NCI-H128 (cell line): ENCODE measurements around the gene PPM1L.
"Not testable (repeated sequence)": the region's sequence is repeated elsewhere in the genome, so short reads cannot be mapped to it uniquely, and the experiment has no call there.

Source experiments
- DNase-seq: peaks from one replicate; lab custom pipeline; 2025; ENCODE audit not compliant: unreplicated experiment; lab: John Stamatoyannopoulos, UW

The PPM1L gene

DNA sequence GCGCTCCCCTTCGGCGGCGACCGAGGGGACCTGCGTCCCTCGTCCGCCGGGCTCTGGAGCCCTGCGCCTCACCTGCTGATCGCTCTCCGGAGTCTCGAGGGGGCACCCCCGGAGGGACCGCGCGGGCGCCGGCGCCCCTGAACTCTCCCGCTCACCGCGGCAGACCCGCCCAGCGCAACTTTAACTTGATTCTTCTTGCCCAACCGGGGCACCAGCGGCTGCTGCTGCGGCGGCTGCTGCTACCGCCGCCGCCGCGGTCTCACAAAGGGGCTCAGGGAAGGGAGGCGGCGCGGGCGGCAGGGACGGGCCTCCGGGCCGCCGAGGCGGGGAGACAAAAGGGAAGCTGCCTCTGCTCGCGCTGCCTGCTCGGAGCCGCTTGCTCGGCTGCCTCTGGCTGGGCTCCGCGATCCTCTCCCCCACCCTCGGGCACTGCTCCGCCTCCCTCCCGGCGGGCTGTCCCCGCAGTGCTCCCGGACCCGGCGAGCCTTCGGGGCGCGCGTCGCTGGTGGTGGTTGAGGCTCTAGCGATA is at the start of gene PPM1L:
Gene PPM1L, plus strand, starts transcription at position 456 of the 529 bp plus-strand sequence.
- peak; percentile 52 for DNase-seq

DNA sequence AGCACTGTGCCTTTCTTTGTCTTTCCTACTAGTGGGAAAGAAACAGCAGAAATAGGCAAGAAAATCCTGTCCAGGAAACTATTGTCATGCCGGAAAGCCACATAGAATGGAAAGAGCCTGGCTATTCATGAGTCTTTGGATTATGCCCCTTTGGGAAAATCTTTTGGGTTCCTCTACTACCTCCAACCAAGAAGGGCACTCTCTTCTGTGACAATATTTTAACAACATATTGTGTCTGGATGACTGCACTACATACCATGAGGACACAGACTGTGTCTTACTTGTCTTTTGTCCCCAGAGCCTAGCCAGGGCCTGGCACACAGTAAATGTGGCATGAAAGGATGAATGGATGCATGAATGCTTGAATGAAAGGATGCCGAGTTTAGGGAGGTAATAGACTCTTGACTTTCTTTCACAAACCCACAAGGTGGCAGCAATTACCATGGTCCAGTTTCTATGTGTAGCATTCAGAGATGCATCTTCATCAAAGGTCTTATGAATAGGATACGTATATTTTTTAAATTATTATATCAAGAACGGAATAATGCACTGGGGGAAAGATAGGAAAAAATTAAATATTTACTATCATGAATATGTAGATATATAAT is 48.7 kb upstream of the PPM1L start:
- peak; percentile 36 for DNase-seq

DNA sequence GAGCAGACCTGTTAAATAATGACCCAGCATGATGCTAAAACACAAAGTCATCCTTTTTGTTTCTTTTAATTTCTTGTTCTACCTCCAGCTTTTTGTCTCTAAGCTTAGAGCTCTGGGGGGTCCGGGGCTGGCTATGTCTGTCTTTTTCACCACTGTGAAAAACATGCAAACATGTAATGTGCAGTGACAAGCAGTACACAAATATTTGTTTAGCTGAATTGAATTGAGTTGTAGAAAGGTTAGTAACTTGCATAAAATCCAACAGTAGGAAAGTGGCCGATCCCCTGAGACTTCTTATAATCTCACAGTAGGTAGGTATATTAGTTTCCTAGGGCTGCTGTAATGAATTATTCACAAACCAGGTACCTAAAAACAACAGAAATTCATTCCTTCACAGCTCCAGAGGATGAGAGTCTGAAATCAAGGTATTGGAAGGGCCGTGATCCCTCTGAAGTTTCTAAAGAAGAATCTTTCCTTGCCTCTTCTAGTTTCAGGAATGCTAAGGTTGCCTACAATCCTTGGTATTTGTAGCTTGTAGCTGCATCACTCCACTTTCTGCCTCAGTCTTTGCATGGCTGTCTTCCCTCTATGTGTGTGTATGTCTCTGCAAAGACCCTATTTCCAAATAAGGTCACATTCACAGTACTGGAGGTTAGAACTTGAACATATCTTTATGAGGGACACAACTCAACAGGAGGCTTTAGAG is 46.4 kb upstream of the PPM1L start:
- DNase-seq = no peak

DNA sequence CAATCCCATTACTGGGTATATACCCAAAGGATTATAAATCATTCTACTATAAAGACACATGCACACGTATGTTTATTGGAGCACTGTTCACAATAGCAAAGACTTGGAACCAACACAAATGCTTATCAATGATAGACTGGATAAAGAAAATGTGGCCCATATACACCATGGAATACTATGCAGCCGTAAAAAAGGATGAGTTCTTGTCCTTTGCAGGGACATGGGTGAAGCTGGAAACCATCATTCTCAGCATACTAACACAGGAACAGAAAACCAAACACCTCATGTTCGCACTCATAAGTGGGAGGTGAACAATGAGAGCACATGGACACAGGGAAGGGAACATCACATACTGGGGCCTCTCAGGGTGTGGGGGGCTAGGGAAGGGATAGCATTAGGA is 42.9 kb upstream of the PPM1L start:
- DNase-seq = not testable (repeated sequence)

DNA sequence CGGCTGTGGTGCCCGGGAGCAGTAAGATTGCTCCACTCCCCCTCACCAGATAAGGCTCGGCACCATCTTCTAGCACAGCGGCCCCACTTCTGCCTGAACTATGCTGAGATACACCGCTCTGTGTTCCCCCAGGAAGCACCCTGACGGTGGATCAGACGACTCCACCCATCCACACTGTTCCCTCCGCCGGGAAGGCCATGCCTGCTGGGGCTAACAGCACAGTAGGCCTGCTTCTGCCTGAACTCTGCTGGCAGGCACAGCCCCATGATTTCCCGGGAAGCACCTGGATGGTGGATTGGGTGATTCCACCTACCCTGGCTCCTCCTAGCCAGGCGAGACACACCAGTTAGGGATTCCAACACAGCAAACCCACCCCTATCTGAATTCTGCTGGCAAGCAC is 36.3 kb upstream of the PPM1L start:
- DNase-seq = no peak

DNA sequence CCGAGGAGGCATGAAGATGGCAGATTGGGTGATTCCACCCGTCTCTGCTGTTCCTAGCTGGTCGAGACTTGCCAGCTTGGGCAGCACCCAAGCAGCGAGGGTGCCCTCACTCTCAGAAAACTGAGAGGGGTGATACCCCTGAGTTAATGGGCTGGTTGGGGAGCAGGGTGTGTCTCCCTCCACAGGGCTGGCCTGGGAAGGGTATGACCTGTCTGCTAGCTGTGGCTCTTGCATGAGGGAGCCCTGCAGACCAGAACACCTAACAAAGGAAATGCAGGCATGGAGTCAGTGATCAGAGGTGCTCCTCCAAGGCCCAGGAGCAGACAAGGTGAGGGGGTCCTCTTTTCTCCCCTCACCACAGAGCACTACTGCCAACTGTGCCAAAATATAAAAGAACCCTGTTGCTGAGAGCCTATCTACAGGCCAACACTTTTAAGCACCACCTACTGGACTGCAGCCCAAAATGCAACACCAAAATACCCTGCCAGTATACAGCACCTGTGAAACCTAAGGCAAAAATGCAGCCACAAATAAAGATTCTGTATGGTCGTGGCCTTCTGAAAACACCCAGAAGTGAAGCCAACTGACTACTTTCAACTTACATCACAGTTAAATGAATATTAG is 35.8 kb upstream of the PPM1L start:
- no peak for DNase-seq

DNA sequence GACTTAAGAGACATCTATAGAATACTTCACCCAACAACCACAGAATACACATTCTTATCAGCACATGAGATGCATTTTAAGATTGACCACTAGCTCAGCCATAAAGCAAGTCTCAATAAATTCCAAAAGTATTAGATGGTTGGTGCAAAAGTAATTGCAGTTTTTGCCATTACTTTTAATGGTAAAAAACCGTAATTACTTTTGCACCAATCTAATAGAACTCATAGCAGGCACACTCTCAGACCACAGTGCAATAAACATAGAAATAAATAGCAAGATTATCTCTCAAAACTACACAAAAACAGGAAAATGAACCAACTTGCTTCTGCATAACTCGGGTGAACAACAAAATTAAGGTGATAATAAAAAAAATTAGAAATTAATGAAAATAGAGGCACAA is 33.7 kb upstream of the PPM1L start:
- DNase-seq = no peak

DNA sequence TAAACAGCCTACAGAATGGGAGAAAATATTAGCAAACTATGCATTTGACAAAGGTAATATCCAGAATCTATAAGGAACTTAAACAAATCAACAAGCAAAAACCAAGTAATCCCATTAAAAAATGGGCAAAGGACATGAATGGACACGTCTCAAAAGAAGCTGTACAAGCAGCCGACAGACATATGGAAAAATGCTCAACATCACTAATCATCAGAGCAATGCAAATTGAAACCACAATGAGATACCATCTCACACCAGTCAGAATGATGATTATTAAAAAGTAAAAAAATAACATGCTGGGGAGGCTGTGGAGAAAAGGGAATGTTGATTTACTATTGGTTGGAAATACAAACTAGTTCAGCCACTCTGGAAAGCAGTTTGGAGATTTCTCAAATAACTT is 30.7 kb upstream of the PPM1L start:
- DNase-seq = no peak

DNA sequence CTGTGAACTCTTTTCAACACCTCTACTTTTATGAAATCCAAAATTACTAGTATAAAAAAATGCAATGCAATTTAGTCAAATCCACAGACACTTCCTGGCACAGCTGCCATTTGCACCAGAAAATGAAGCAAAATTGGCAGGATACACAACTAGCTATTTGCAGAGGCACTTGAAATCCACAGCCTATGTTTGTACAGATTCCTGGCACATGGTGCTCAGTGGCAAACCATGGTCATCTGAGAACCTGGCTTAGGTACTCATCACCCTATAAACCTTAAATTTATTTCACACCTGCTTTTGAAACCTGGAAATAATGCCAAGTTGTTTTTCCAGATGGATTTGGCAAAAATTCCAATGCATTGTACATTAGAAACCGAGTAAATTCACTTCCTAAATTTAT is 20.2 kb upstream of the PPM1L start:
- no peak for DNase-seq

DNA sequence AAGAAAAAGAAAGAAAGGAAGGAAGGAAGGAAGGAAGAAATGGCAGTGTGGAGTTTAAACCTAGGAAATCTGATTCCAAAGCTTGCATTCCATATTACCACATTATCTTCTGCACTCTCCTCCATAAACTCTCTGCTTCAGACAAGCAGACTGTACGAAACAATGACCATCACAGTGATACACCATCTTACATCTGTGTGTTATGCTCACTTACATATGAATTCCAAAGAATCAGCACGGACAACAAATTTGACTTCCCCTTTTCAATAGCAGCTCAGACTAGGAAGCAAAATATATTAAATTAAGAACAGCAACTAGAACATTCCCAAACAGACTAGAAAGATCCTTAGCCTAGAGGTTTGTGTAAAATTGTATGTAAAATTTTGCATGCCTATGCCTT is 18.0 kb upstream of the PPM1L start:
- DNase-seq = no peak

DNA sequence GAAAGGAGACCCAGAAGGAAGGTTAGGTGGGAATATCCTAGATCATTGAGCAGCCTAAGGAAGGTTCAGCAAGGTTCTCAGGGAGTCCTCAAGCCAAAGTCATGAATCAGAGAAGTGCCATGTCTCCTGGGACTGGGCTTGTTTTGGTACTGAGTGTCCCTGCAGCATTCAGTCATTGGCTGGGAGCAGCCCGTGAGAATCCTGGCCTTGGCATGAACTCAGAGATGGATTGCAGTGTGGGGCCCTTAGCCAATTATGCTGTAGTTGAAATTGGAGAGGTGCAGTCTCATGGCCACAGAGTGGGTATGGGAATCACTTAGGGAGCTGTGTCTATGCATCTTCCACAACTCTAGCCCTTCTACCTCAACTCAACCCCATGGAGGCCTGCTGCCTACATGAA is 17.0 kb upstream of the PPM1L start:
- DNase-seq = no peak

DNA sequence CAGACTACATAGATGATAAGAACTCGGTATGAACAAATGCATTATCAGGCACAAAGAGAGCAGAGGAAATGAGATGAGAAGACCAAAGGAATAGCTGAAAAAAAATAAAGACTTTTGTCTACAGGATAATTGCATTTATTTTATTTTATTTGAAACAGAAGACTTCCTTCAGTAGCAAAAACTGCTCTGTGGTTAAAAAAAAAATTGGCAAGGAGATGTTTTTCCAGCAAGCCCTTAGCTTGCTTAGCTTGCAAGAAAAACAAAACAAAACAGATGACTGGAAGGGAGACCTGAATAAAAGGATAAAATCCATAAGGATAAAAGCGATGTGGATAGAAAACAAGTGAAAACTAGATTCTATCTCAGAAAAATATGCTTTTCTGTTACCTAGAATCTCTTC is 9.1 kb upstream of the PPM1L start:
- no peak for DNase-seq

DNA sequence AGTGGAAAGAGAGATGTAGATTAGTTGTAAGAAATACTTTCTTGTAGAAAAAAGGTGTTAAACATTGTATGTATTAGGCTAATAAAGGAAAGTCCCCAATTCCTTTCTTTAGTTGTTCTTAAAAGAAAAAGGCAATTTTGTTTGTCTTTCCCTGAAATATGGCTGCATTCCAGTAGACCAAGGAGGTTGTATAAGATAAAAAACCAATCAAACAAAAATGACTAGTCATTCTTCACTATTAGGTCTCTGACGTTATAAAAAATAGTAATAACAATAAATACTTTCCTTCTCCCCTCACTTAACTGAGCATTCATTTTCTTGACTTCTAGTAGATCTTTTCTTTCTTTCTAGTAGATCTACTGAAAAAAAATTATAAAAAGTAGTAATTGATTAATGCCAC is 8.6 kb upstream of the PPM1L start:
- no peak for DNase-seq

DNA sequence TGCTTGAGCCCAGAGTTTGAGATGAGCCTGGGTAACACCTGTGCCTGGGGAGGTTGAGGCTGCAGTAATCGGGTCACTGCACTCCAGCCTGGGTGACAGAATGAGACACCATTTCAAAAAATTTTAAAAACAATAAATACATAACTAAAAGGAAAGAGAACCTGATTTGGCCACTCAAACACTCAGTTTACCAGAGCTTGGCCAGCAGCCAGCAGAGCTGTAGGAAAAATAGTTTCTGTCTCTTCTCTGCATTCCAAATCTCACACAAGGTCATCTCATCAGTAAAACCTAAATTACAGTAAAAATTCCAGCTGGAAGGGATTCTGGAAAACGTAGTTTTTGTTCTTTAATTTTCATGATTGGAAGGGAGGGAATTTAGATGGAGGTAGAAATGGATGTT is 7.8 kb upstream of the PPM1L start:
- DNase-seq = no peak

DNA sequence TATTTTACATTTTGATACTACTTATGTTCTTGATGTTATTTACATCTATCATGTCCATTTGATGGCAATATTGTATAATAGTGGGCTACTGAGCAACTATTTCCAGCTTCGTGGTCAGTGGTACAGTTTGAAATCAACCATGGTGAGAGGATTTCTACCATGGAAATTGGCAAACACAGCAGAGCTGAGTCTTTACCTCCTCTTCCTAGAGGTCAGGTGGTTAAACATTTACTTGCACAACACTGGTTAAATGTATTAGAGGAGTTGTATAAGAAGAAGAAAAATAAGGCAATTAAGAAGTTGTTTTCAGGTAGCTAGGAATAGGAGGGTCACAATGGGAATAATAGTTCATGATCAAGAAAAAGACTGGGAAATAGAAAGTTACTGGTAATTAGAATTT is 7.2 kb upstream of the PPM1L start:
- no peak for DNase-seq

DNA sequence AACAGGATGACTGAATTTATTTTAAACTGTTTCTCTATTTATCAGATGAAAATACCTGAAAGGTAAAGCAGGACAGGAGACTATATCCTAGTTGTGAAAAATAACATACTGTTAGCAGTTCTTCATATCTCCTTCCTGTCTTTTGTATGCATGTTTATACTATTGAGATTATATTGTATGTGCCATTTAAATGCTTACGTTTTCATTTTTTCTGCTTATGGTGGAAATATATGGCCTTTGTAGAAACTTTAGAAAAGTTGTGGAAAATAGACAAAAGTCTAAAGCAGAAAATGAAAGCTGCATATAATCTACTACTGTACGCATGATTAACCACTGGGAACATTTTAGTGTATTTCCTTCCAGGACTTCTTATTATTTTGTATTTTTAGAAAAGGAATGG is 2.1 kb upstream of the PPM1L start:
- DNase-seq = no peak

DNA sequence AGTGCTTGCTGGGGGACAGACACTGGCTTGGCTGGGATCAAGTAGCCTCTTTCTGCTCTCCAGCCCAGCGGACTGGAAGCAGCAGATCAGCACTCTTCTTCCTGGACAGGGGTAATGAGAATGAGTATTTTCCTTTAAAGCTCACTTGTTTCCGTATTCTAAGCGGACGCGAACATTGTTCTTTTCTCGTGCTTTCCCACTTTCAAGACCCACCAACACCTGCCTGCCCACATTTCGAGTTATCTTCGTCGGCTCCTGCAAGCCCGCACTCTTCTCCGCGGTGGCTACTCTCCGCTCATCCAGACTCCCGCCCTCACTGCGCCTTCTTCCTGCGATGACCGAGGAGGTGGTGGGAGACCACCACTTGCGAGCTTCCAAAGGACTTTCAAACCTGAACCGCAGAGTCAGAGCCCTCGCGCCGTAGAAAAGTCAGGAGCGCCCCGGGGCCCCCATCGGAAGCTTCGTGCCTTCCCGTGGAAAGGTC is 1.6 kb upstream of the PPM1L start:
- peak; percentile 48 for DNase-seq

DNA sequence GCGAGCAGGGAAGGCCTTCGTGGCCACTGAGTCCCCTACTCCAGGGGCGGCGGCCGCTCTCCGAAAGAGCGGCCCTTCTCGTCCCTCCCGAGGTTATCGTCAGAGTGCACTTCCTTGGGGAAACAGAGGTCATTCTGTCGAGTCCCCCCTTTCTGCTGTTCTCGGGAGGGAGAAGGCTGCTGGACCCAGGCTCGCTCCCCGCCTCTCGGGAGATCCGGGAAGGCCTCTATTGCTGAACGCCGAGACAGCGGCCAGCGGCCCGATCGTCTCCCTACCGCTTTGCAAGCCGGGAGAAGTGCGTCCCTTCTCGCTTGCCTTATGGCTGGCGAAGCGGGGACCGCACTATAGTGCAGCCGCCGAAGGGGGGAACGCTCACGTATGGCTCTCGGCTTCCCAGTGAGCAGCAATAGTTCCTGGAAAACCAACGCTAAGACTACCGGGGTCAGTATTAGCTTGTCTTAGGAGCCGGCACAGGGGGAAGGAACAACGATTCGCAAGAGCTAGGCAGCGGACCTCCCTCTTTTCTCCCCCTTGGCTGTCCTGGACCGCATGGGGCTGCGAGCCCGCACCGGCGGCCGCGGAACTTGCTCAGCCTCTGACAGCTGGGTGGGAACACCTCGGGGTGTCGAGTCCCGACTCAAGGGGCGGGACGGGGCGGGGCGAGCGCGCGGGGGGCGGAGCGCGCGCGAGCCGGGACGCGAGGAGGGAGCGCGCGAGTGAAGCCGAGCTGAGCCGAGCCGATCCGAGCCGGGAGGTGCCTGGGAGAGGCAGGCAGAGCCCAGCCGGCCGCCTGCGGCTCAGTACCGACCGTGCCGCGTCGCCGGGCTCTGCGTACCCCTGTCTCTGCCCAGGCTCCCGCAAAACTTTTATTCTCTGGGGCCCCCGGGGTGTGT is 930 bp upstream of the PPM1L start:
- peak; percentile 86 for DNase-seq

DNA sequence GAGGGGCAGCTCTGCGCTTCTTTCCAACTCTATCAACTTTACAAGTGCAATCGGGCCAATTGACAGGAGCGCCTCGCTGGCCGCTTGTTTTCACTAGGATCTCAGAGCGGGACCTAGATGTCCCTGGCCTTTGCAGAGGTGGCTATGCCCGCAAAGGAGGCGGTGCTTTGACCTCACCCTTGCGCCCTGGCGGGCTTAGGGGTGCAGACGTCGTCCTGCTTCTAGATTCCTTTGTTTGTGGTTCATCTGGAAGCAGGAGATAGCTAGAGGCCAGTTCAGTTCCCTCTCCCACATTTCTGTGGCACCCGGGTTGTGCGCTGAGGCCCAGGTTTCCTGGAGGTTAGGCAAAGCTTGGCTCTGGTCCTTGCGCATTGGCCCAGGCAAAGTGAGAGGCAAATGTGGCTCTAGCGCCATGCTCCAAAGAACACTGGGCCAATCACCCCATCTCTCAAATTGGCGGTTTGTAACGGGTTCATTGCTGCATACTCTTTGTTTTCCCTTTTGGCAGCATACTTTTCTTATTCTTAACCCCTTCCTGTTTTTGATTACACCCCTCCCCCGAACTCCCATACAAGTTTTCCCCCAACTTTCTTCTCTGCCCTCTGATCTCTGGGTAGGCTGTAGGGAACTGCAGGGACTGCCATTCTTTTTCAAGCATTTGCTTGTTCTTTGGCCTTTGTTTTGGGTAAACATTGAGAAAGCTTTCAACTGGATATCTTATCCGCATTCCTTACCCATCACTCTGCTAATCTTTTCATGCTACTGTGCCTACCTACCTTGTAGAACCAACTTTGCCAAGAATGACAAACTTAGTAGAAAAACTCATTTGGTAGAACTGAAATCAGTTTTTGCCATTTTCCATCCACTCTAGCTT is 1.4 kb downstream of the PPM1L start:
- DNase-seq = no peak

DNA sequence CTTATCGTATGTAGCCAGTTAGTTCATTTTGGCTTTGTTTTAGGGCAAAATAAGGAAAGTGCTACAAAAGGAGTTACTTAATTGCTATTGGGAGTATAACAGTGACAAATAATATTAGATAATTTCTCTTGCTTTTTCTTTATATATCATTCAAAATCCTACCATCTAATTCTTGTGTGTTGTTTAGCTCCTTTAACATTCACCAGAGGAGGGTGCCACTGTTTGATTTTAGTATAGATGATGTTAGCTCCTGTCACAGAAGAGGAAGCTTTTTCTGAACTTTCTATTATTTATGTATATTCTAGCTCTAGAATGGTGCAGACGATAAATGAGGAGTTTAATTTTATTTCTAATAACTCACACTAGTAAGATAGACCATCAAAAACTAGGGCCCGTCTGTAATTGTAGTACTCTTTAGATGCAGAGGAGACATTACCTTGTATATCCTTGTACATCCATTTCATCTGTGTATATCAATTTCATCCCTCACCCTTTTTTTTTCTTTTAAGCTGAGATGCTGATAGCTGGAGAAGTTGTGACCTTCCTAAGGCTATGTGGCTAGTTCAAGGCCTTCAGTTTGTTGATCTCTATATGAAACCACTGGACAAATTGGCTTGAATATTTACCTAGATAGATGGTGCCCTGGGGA is 3.0 kb downstream of the PPM1L start:
- no peak for DNase-seq
